Natural killer cell (primary cell): ENCODE data around the gene ITGB2. TPM values are rescaled to one million over a fixed set of nuclear protein-coding genes. Genes with fewer than 3 reads are reported as not detected.
A peak's percentile ranks its signal among the peaks of the same experiment; 100 is the strongest.

Experiments used
- ATAC-seq, 3 donors: fragments of 150-1000 bp in 2 of 3; fragments of 200-7000 bp in 1 of 3; cut with Tn5 transposase; 1 replicate in 1 of 3; 2 replicates in 2 of 3; pipeline ENCODE4 v1.10.0; 2021; ENCODE audit warnings: mild to moderate bottlenecking in 2 of 3, moderate library complexity in 2 of 3
- DNase-seq, 2 donors: peaks; one replicate each; pipeline versions ENCODE4 v3.0.0 to v3.0.0-alpha.2; 2013 to 2021; ENCODE audit warnings: mixed read lengths in 1 of 2
- H3K27ac ChIP-seq: one replicate; pipeline ENCODE4 v1.5.1; 2013; ENCODE audit warnings: mild to moderate bottlenecking, low read length
- H3K27me3 ChIP-seq: one replicate; pipeline ENCODE4 v1.6.1; 2013; ENCODE audit warnings: low read length; ENCODE audit not compliant: control insufficient read depth, insufficient read depth
- H3K36me3 ChIP-seq: one replicate; pipeline ENCODE4 v1.6.1; 2013; ENCODE audit warnings: low read length; ENCODE audit not compliant: control insufficient read depth, insufficient read depth
- H3K4me1 ChIP-seq: one replicate; pipeline ENCODE4 v1.6.1; 2013; ENCODE audit warnings: low read length; ENCODE audit not compliant: control insufficient read depth, insufficient read depth
- H3K4me3 ChIP-seq: one replicate; pipeline ENCODE4 v1.5.1; 2013; ENCODE audit warnings: low read length
- H3K9me3 ChIP-seq: one replicate; pipeline ENCODE4 v1.6.1; 2013; ENCODE audit warnings: low read length; ENCODE audit not compliant: control insufficient read depth, insufficient read depth
- H3K27ac Mint-ChIP-seq, 2 donors: one replicate each; pipeline ENCODE4 v1.8.0; 2022; ENCODE audit warnings: mild to moderate bottlenecking in 2 of 2, mixed read lengths in 2 of 2, moderate library complexity in 1 of 2
- H3K27me3 Mint-ChIP-seq, 2 donors: one replicate each; pipeline ENCODE4 v1.8.0; 2022; ENCODE audit warnings: low read depth in 2 of 2, mixed read lengths in 2 of 2
- H3K36me3 Mint-ChIP-seq: one replicate; pipeline ENCODE4 v1.8.0; 2022; ENCODE audit warnings: mixed read lengths
- H3K4me1 Mint-ChIP-seq, 2 donors: one replicate each; pipeline ENCODE4 v1.8.0; 2022; ENCODE audit warnings: mixed read lengths in 2 of 2
- H3K4me3 Mint-ChIP-seq: one replicate; pipeline ENCODE4 v1.8.0; 2022; ENCODE audit warnings: mild to moderate bottlenecking, moderate library complexity, mixed read lengths
- H3K9me3 Mint-ChIP-seq, 2 donors: one replicate each; pipeline ENCODE4 v1.8.0; 2022; ENCODE audit warnings: mixed read lengths in 2 of 2
- WGBS: methylation state at CpG from one replicate; pipeline ENCODE4 v1.1.7; 2013; ENCODE audit warnings: missing lambda C conversion rate; ENCODE audit not compliant: insufficient coverage; 5-methylcytosine and 5-hydroxymethylcytosine counted together
- intact Hi-C: fragments of 100-400 bp; cut with micrococcal nuclease; formaldehyde crosslinking; loops from one replicate; pipeline ENCODE4 v1.14.2; 2022
- total RNA-seq, 4 donors: library from RNA; stranded (reverse); fragments of 120-200 nt in 1 of 4; gene quantifications; one replicate each; pipeline versions ENCODE4 v1.2.3 to v1.2.4, GENCODE V29; 2013 to 2022
- TF ChIP-seq, protein P1 (sequence below): fragments of 200-600 bp; IDR thresholded peaks from one replicate; pipeline ENCODE4 v1.8.0; 2022; ENCODE audit warnings: antibody characterized with exemption

Gene ITGB2
- total RNA-seq, 3 donors from 2014 or later (not counting 1 experiment from before 2014, with no cell fraction given): 1,223 to 1,393 (median 1,250) TPM

DNA sequence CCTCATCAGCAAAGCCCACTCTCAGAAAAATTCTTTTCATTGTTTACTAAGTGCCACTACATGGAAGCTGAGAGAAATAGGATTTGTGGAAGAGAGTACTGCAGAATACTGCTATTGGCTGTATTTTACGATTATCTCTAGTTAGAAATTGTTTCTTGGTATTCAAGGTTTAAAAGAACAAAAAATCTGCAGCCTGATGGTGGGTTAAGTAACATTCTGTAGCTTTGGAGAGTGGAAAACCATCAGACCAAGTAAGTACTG is 74.5 kb downstream of the ITGB2 start:
- H3K27ac Mint-ChIP-seq: peak overlapping the region; percentile 48 to 53
- peaks cover 11 to 22% of the 10 kb centered on the region in 2 donors for H3K4me1 Mint-ChIP-seq
- ATAC-seq (no peak), DNase-seq (no peak)
- H3K27ac ChIP-seq: no peak overlapping the region
- H3K9me3 ChIP-seq: no peaks in the 10 kb centered on the region
- H3K36me3 ChIP-seq: peaks cover 25% of the 10 kb centered on the region
- H3K9me3 Mint-ChIP-seq: no peaks in the 10 kb centered on the region
- TF ChIP-seq, protein P1, sequence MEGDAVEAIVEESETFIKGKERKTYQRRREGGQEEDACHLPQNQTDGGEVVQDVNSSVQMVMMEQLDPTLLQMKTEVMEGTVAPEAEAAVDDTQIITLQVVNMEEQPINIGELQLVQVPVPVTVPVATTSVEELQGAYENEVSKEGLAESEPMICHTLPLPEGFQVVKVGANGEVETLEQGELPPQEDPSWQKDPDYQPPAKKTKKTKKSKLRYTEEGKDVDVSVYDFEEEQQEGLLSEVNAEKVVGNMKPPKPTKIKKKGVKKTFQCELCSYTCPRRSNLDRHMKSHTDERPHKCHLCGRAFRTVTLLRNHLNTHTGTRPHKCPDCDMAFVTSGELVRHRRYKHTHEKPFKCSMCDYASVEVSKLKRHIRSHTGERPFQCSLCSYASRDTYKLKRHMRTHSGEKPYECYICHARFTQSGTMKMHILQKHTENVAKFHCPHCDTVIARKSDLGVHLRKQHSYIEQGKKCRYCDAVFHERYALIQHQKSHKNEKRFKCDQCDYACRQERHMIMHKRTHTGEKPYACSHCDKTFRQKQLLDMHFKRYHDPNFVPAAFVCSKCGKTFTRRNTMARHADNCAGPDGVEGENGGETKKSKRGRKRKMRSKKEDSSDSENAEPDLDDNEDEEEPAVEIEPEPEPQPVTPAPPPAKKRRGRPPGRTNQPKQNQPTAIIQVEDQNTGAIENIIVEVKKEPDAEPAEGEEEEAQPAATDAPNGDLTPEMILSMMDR: peak; percentile 42
- intact Hi-C loops: no loop called here
- H3K4me3 ChIP-seq: no peak overlapping the region
- WGBS: 15% methylated on average over 1 of the region's 1 CpG
- H3K4me1 ChIP-seq: peaks cover 18% of the 10 kb centered on the region
- H3K36me3 Mint-ChIP-seq: no peaks in the 10 kb centered on the region
- H3K27me3 Mint-ChIP-seq: peaks cover 3 to 9% of the 10 kb centered on the region in 2 donors
- H3K27me3 ChIP-seq: no peaks in the 10 kb centered on the region
- peak overlapping the region; percentile 50 for H3K4me3 Mint-ChIP-seq

DNA sequence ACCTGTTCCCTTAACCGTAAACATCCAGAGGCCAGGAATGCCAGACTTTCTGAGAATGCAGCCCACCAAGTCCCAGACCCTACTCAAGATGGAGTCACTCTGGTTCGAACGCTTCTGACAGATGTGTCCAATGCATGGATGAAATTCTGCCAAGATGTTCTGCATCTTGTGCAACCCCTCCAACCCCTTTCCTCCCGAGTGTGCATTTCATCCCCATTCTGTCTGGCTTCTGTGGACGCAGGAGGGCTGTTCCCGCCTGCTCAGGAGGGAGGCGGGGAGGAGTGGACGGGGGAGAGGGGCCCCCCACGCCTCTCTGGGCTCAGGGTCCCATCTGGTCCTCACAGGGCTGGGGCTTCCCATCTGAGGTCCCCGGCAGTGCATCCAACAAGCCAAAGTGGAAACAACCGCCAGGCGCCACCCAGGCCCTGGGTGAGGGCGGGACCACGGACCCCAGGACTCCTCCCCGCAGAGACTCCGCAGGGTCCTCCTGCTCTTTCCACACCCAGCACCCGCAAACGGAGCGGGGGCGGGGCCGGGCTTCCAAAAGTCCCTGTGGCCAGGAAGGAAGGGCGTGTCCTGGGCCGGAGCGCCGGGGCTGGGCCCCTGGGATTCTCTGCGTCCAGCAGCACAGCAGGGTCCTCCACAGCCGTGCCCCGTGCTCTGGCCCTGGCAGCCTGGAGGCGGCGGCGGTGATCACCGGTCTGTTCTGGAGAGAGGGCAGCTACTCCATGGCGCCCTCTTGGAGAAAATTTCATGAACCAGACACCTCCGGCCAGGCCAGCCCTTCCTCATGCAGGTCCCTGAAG is 75.1 kb downstream of the ITGB2 start:
- Mint-ChIP-seq H3K4me3 (peak overlapping the region; percentile 50), H3K4me1 (peaks cover 7 to 18% of the 10 kb centered on the region in 2 donors), H3K36me3 (no peaks in the 10 kb centered on the region), H3K27ac (peak overlapping the region; percentile 48 to 53), H3K9me3 (no peaks in the 10 kb centered on the region), H3K27me3 (peaks cover 3 to 9% of the 10 kb centered on the region in 2 donors)
- Histone ChIP-seq H3K9me3 (no peaks in the 10 kb centered on the region), H3K4me3 (peak overlapping the region; percentile 1), H3K27ac (no peak overlapping the region), H3K36me3 (peaks cover 21% of the 10 kb centered on the region), H3K4me1 (peaks cover 18% of the 10 kb centered on the region), H3K27me3 (no peaks in the 10 kb centered on the region)
- TF ChIP-seq, protein P1: no peak
- 10% methylated on average over 34 of the region's 34 CpGs for WGBS
- ATAC-seq (peak; percentile 73 to 77 (median 74)), DNase-seq (peak; percentile 41 to 68)
- intact Hi-C loops: no loop called here

DNA sequence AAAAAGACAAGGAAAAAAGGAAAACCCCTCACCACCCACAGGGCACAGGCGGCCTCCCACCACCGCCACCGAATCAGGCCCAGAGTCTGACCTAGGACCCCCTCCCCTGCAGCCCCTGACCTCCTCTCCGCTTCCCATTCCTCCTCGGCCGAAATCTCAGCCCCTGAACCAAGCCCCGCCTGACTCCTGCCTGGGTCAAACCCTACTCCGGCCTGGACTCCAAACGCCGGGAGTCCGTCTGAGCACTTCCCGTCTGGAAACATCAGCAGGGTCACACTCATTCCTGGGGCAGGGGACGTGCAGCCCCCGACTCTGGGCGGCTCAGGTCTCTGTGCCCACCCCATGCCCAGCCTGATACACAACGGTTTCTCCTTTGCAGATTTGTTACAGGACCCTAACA is 76.4 kb downstream of the ITGB2 start:
- H3K27me3 Mint-ChIP-seq: peaks cover 3 to 9% of the 10 kb centered on the region in 2 donors
- Histone ChIP-seq H3K4me1 (peaks cover 18% of the 10 kb centered on the region), H3K36me3 (peaks cover 7% of the 10 kb centered on the region), H3K27me3 (no peaks in the 10 kb centered on the region), H3K4me3 (no peak overlapping the region), H3K9me3 (no peaks in the 10 kb centered on the region), H3K27ac (no peak overlapping the region)
- no peak overlapping the region for H3K27ac Mint-ChIP-seq
- no peaks in the 10 kb centered on the region for H3K9me3 Mint-ChIP-seq
- no peaks in the 10 kb centered on the region for H3K36me3 Mint-ChIP-seq
- H3K4me3 Mint-ChIP-seq: no peak overlapping the region
- intact Hi-C loops: no loop called here
- peaks cover 7 to 18% of the 10 kb centered on the region in 2 donors for H3K4me1 Mint-ChIP-seq
- TF ChIP-seq, protein P1: no peak
- 87% methylated on average over 16 of the region's 16 CpGs for WGBS
- ATAC-seq (no peak), DNase-seq (no peak)
